Hepatocyte (in vitro differentiated cells): ENCODE data around the gene RAF1. TPM values are rescaled to one million over a fixed set of nuclear protein-coding genes. Genes with fewer than 3 reads are reported as not detected.
A peak's percentile ranks its signal among the peaks of the same experiment; 100 is the strongest.
"Not testable (repeated sequence)": the region's sequence is repeated elsewhere in the genome, so short reads cannot be mapped to it uniquely, and the experiment has no call there.

Source experiments
- DNase-seq: peaks from one replicate; pipeline ENCODE4 v3.0.0-alpha.2; 2016; ENCODE audit warnings: low spot score
- H2AFZ ChIP-seq: fragments of 200-600 bp; sonication (generic); 2 replicates; pipeline ENCODE4 v1.6.0; 2016; ENCODE audit warnings: antibody characterized with exemption, mild to moderate bottlenecking
- H3K27ac ChIP-seq: fragments of 200-600 bp; sonication (generic); 2 replicates; pipeline ENCODE4 v1.5.1; 2016; ENCODE audit warnings: mild to moderate bottlenecking
- H3K27me3 ChIP-seq: fragments of 200-600 bp; sonication (generic); 2 replicates; pipeline ENCODE4 v1.6.1; 2016
- H3K36me3 ChIP-seq: fragments of 200-600 bp; sonication (generic); replicated peaks from 2 replicates; pipeline ENCODE4 v1.5.1; 2016; ENCODE audit warnings: low read depth; ENCODE audit not compliant: insufficient read depth
- H3K4me1 ChIP-seq: fragments of 200-600 bp; sonication (generic); 2 replicates; pipeline ENCODE4 v1.5.1; 2016; ENCODE audit warnings: mild to moderate bottlenecking, moderate library complexity; ENCODE audit not compliant: insufficient read depth
- H3K4me2 ChIP-seq: fragments of 200-600 bp; sonication (generic); 2 replicates; pipeline ENCODE4 v1.6.0; 2016
- H3K4me3 ChIP-seq: fragments of 200-600 bp; sonication (generic); 2 replicates; pipeline ENCODE4 v1.5.1; 2016; ENCODE audit warnings: mild to moderate bottlenecking
- H3K79me2 ChIP-seq: fragments of 200-600 bp; sonication (generic); 2 replicates; pipeline ENCODE4 v1.6.0; 2017; ENCODE audit warnings: mild to moderate bottlenecking
- H3K9me2 ChIP-seq: fragments of 200-600 bp; sonication (generic); replicated peaks from 2 replicates; pipeline ENCODE4 v1.6.0; 2017; ENCODE audit warnings: mild to moderate bottlenecking; ENCODE audit not compliant: insufficient read depth
- H3K9me3 ChIP-seq: fragments of 200-600 bp; sonication (generic); 2 replicates; pipeline ENCODE4 v1.5.1; 2016; ENCODE audit warnings: low read depth, mild to moderate bottlenecking
- H4K20me1 ChIP-seq: fragments of 200-600 bp; sonication (generic); 2 replicates; pipeline ENCODE4 v1.6.0; 2016; ENCODE audit warnings: mild to moderate bottlenecking; ENCODE audit not compliant: insufficient read depth, poor library complexity, severe bottlenecking
- CTCF ChIP-seq: fragments of 200-600 bp; sonication (generic); IDR thresholded peaks from 2 replicates; pipeline ENCODE4 v1.5.1; 2016; ENCODE audit warnings: antibody characterized with exemption, mild to moderate bottlenecking; ENCODE audit not compliant: poor library complexity
- EZH2 ChIP-seq: fragments of 200-600 bp; sonication (generic); IDR thresholded peaks from 2 replicates; pipeline ENCODE4 v1.6.1; 2016; ENCODE audit warnings: antibody characterized with exemption, mild to moderate bottlenecking, borderline replicate concordance
- EZH2phosphoT487 ChIP-seq: fragments of 200-600 bp; sonication (generic); IDR thresholded peaks from one replicate; pipeline ENCODE4 v1.6.1; 2018; ENCODE audit warnings: antibody characterized with exemption, mild to moderate bottlenecking, low read depth, moderate library complexity; ENCODE audit not compliant: unreplicated experiment, severe bottlenecking
- WGBS: methylation state at CpG from one replicate; pipeline ENCODE4 v1.1.6; 2016; ENCODE audit warnings: low lambda C conversion rate; ENCODE audit errors: missing lambda C conversion rate; 5-methylcytosine and 5-hydroxymethylcytosine counted together
- polyA plus RNA-seq: library from polyadenylated mRNA; unstranded; fragments of >200 nt; fragmentation: Nextera tagmentation; extraction: Ambion mirVana; gene quantifications from 2 replicates; pipeline ENCODE4 v1.2.1, GENCODE V29; 2016
- total RNA-seq: library from RNA; depleted of rRNA; stranded (reverse); fragments of >200 nt; gene quantifications from 2 replicates; pipeline ENCODE4 v1.2.3, GENCODE V29; 2014

RAF1 gene
- total and polyA plus RNA-seq, 2 experiments from 2014 or later, result 79.8 to 118 TPM

DNA sequence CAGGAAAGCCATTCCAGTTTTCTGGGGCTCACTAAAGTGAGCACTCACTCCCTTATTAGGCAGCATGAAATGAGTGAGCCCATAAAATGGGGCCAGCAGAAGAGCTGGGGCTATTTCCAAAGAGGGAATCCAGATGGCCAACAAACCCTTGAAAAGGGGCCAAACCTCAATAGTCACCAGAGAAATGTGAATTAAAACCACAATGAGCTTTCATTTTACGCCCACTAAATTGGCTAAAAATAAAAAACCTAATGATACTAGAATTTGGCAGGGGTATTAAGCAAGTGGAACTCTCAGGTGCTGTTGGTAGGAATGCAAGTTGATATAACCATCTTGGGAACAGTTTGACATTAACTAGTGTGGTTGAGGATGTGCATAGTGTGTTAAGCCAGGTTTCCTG, 42.1 kb upstream of the RAF1 start:
- no peaks in the 10 kb centered on the region for H3K79me2 ChIP-seq
- no peak overlapping the region for H3K4me2 ChIP-seq
- no peak overlapping the region for H2AFZ ChIP-seq
- no peak for DNase-seq
- H3K27ac ChIP-seq, result no peak overlapping the region
- TF ChIP-seq CTCF, result no peak
- TF ChIP-seq EZH2, result no peak
- TF ChIP-seq EZH2phosphoT487, result no peak
- H3K9me3 ChIP-seq, result no peaks in the 10 kb centered on the region
- H3K36me3 ChIP-seq, result no peaks in the 10 kb centered on the region
- WGBS, result 90% methylated on average over 1 of the region's 1 CpG
- no peak overlapping the region for H3K4me3 ChIP-seq
- H3K27me3 ChIP-seq, result no peaks in the 10 kb centered on the region
- no peaks in the 10 kb centered on the region for H4K20me1 ChIP-seq
- H3K9me2 ChIP-seq, result no peaks in the 10 kb centered on the region
- H3K4me1 ChIP-seq, result no peaks in the 10 kb centered on the region

DNA sequence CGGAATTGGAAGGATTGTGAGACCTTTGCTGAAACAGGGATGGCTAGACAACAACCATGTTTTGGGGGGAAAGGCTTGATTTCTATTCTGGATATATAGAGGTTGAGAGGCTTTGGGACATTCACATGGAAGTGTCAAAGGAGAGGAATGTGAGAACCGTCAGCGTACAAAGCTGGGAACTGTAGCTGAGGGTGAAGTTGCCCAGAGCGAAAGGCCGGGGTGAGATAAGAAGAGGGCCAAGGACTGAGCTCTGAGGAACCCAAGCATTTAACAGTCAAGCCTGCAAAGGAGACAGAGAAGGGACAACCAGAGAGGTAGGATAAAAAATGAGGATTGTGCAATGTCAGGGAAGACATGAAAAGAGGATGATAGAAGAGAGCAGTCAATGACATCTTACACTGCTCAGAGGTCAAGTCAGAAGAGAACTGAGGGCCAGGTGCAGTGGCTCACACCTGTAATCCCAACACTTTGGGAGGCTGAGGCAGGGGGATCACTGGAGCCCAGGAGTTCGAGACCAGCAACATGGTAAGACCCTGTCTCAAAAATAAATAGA, 41.5 kb upstream of the RAF1 start:
- Histone ChIP-seq H3K4me3 (no peak overlapping the region), H3K27ac (no peak overlapping the region), H3K4me2 (no peak overlapping the region), H3K36me3 (no peaks in the 10 kb centered on the region), H3K27me3 (no peaks in the 10 kb centered on the region), H3K4me1 (no peaks in the 10 kb centered on the region), H3K79me2 (no peaks in the 10 kb centered on the region), H3K9me3 (no peaks in the 10 kb centered on the region), H3K9me2 (no peaks in the 10 kb centered on the region), H2AFZ (no peak overlapping the region), H4K20me1 (no peaks in the 10 kb centered on the region)
- DNase-seq, result no peak
- TF ChIP-seq EZH2phosphoT487 (no peak), EZH2 (no peak), CTCF (no peak)
- WGBS, result 87% methylated on average over 6 of the region's 6 CpGs

DNA sequence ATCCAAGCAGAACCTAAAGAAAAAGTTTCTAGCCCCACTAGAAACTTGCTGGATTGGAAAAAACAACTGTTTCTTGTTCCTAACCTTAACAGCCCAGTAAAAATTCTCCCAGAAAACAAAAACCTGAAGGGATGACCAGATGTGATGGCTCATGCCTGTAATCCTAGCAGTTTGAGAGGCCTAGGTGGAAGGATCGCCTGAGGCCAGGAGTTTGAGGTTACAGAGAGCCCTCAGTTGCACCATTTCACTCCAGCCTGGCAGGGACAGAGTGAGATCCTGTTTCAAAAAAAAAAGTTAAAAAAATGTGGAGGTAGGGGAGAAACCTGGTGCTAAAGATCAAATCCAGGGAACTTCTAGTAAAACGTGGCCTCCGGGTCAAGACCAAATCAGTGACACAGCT, 38.6 kb upstream of the RAF1 start:
- Histone ChIP-seq H3K27ac (peak overlapping the region; percentile 27), H3K9me3 (no peaks in the 10 kb centered on the region), H3K4me1 (no peaks in the 10 kb centered on the region), H3K4me2 (no peak overlapping the region), H2AFZ (no peak overlapping the region), H3K9me2 (no peaks in the 10 kb centered on the region), H3K4me3 (no peak overlapping the region), H3K79me2 (no peaks in the 10 kb centered on the region), H3K36me3 (no peaks in the 10 kb centered on the region), H4K20me1 (no peaks in the 10 kb centered on the region), H3K27me3 (no peaks in the 10 kb centered on the region)
- no peak for DNase-seq
- 62% methylated on average over 3 of the region's 3 CpGs for WGBS
- TF ChIP-seq EZH2 (no peak), EZH2phosphoT487 (no peak), CTCF (no peak)

- not testable (repeated sequence) for H3K4me2 ChIP-seq, H3K27me3 ChIP-seq, H3K4me1 ChIP-seq, H2AFZ ChIP-seq, H3K4me3 ChIP-seq, H3K27ac ChIP-seq, DNase-seq, H3K9me3 ChIP-seq, H3K79me2 ChIP-seq, H3K9me2 ChIP-seq, H3K36me3 ChIP-seq, H4K20me1 ChIP-seq
- WGBS, result 87% methylated on average over 9 of the region's 10 CpGs
Observed at GRCh38 chr3:12701601-12702000, 37.7 kb upstream of the RAF1 start.
